Measurements from ENCODE around the gene ERC1. TPM values are rescaled to one million over a fixed set of nuclear protein-coding genes. Genes with fewer than 3 reads are reported as not detected.
A peak's percentile ranks its signal among the peaks of the same experiment; 100 is the strongest.

Gene ERC1
- total RNA-seq, 1 experiment from 2014 or later, result 55.1 TPM

DNA sequence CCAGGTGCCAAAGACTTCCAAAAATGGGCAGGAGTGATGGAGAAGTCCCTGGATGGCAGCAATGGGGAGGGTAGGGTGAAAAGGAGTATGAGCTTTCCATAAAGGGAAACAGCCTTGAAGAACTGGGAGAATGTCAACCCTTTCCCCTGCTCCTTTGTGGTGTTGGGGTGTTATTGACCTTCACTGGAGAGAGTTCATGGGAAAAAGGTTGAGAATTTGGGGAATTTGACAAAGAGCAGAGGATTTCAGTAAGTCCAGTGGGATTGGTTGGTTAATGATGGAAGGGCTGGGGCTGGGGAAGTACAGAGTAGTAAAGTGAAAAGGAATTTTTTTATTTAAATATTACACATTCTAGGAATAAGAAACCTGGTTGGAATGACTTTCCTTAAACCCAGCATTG is 116.6 kb downstream of the ERC1 start:
- Mint-ChIP-seq H3K27me3 (ENCODE audit: insufficient read depth, unreplicated experiment) (no peaks in the 10 kb centered on the region), H3K9me3 (ENCODE audit: unreplicated experiment) (no peaks in the 10 kb centered on the region), H3K4me1 (ENCODE audit: insufficient read depth, unreplicated experiment) (peaks cover 19% of the 10 kb centered on the region), H3K4me3 (ENCODE audit: unreplicated experiment) (no peak overlapping the region), H3K36me3 (ENCODE audit: insufficient read depth, unreplicated experiment) (peaks cover 42% of the 10 kb centered on the region), H3K27ac (ENCODE audit: low read depth, unreplicated experiment) (peak overlapping the region; percentile 2)
- TF ChIP-seq, protein P1, sequence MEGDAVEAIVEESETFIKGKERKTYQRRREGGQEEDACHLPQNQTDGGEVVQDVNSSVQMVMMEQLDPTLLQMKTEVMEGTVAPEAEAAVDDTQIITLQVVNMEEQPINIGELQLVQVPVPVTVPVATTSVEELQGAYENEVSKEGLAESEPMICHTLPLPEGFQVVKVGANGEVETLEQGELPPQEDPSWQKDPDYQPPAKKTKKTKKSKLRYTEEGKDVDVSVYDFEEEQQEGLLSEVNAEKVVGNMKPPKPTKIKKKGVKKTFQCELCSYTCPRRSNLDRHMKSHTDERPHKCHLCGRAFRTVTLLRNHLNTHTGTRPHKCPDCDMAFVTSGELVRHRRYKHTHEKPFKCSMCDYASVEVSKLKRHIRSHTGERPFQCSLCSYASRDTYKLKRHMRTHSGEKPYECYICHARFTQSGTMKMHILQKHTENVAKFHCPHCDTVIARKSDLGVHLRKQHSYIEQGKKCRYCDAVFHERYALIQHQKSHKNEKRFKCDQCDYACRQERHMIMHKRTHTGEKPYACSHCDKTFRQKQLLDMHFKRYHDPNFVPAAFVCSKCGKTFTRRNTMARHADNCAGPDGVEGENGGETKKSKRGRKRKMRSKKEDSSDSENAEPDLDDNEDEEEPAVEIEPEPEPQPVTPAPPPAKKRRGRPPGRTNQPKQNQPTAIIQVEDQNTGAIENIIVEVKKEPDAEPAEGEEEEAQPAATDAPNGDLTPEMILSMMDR (IDR thresholded peaks at IDR 0.05; ENCODE audit: unreplicated experiment), result no peak
- DNase-seq (ENCODE audit: unreplicated experiment), result no peak
- BruUV-seq (replicated peaks), result no TSS peak
- POLR2A ChIA-PET, result no interaction called here
- CTCF ChIA-PET, result interaction anchor here (0.9 to 3.9 kb wide), 2 partner anchors 10 to 292 kb away, joined by 3 to 14 read pairs; no protein-coding TSS in a partner anchor
- intact Hi-C loops (cut with micrococcal nuclease), result no loop called here

DNA sequence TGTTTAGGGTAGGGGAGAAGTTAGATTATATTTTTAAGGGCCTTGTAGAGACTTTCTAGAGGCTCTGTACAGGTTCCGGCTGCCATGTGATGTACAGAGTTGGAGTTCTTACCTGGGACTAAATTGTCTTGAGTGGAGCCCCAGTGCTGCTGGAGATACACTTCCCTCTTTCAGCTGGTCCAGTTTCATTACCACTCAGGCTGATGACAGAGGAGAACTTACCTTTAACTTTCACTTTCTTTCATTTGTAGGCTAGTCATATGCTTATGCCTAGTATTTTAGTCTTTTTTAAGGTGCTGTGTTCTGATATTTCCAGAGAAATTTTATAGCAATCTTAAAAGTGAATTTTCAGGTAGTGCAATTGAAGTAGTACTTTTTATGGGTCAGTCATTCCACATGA is 117.3 kb downstream of the ERC1 start:
- CTCF ChIA-PET, result interaction anchor here (0.9 to 3.9 kb wide), 3 partner anchors 9 to 475 kb away, joined by 3 to 14 read pairs (median 3); no protein-coding TSS in a partner anchor
- Mint-ChIP-seq H3K27me3 (ENCODE audit: insufficient read depth, unreplicated experiment) (no peaks in the 10 kb centered on the region), H3K4me3 (ENCODE audit: unreplicated experiment) (no peak overlapping the region), H3K36me3 (ENCODE audit: insufficient read depth, unreplicated experiment) (peaks cover 38% of the 10 kb centered on the region), H3K4me1 (ENCODE audit: insufficient read depth, unreplicated experiment) (peaks cover 16% of the 10 kb centered on the region), H3K27ac (ENCODE audit: low read depth, unreplicated experiment) (no peak overlapping the region), H3K9me3 (ENCODE audit: unreplicated experiment) (no peaks in the 10 kb centered on the region)
- TF ChIP-seq, protein P1 (IDR thresholded peaks at IDR 0.05; ENCODE audit: unreplicated experiment), result no peak
- intact Hi-C loops (cut with micrococcal nuclease), result no loop called here
- BruUV-seq (replicated peaks), result no TSS peak
- no peak for DNase-seq (ENCODE audit: unreplicated experiment)
- POLR2A ChIA-PET, result no interaction called here

DNA sequence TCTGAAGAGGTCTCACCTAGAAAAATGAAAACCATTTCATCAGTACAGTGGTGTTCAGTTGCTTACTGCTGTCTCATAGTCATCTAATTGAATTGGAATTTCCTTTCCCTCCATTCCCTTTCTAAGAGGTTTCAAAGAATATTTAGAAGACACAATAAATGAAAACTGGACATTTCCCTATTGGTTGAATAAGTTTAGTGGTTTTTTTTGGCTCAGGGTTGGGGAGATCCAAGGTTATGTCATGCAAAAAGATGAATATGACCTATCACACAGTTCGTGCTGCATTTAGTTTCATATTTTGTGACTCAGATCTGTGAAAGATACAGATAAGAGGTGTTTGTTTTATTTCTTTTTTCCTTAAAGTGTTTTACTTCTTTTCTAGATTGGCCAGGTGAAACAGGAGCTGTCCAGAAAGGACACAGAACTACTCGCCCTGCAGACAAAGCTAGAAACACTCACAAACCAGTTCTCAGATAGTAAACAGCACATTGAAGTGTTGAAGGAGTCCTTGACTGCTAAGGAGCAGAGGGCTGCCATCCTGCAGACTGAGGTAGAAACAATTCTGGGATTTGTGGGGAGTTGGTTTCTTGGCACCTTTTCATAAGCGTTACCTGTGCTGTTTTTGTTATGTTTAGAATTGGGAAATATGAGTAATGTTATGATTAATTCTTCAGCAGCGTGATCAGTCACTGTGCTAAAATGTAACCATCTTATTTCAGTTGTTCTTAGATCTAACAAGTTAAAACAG is 124.6 kb downstream of the ERC1 start:
- CTCF ChIA-PET, result interaction anchor here (0.7 to 6.0 kb wide), 6 partner anchors 18 to 544 kb away, joined by 3 to 143 read pairs (median 6); partner anchors contain the start of gene FBXL14
- Mint-ChIP-seq H3K27ac (ENCODE audit: low read depth, unreplicated experiment) (peak overlapping the region; percentile 55), H3K4me1 (ENCODE audit: insufficient read depth, unreplicated experiment) (peaks cover 12% of the 10 kb centered on the region), H3K9me3 (ENCODE audit: unreplicated experiment) (no peaks in the 10 kb centered on the region), H3K27me3 (ENCODE audit: insufficient read depth, unreplicated experiment) (no peaks in the 10 kb centered on the region), H3K36me3 (ENCODE audit: insufficient read depth, unreplicated experiment) (peaks cover 37% of the 10 kb centered on the region), H3K4me3 (ENCODE audit: unreplicated experiment) (peak overlapping the region; percentile 48)
- no TSS peak for BruUV-seq (replicated peaks)
- intact Hi-C loops (cut with micrococcal nuclease), result loop anchor here (10.0 kb wide), 1 partner anchor 541 kb away; no protein-coding TSS in a partner anchor
- POLR2A ChIA-PET, result interaction anchor here (0.6 to 3.7 kb wide), 17 partner anchors 13 to 576 kb away, joined by 3 to 39 read pairs (median 4); partner anchors contain the start of genes FBXL14 and RAD52
- TF ChIP-seq, protein P1 (IDR thresholded peaks at IDR 0.05; ENCODE audit: unreplicated experiment), result no peak
- peak; percentile 79 for DNase-seq (ENCODE audit: unreplicated experiment)

DNA sequence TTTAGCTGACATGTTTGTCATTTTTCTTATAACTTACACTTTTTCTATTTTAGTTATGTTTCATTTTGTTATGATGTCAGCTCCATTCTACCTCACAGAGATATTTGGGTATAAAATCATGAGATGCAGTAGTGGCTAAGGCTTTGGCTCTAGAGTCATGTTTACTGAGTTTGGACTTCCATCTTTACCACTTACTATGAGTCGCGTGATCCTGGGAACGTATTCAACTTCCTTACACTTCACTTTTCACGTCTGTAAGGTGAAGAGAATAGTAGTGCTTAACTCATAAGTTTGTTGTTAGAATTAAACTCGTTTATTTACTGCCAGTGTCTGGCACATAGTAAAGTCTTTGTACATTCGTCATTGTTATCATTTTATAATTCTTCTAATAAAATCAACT is 126.3 kb downstream of the ERC1 start:
- peak; percentile 13 for DNase-seq (ENCODE audit: unreplicated experiment)
- intact Hi-C loops (cut with micrococcal nuclease), result loop anchor here (10.0 kb wide), 1 partner anchor 543 kb away; no protein-coding TSS in a partner anchor
- Mint-ChIP-seq H3K4me3 (ENCODE audit: unreplicated experiment) (no peak overlapping the region), H3K9me3 (ENCODE audit: unreplicated experiment) (no peaks in the 10 kb centered on the region), H3K36me3 (ENCODE audit: insufficient read depth, unreplicated experiment) (peaks cover 24% of the 10 kb centered on the region), H3K27ac (ENCODE audit: low read depth, unreplicated experiment) (no peak overlapping the region), H3K27me3 (ENCODE audit: insufficient read depth, unreplicated experiment) (no peaks in the 10 kb centered on the region), H3K4me1 (ENCODE audit: insufficient read depth, unreplicated experiment) (peaks cover 12% of the 10 kb centered on the region)
- POLR2A ChIA-PET, result interaction anchor here (0.6 to 3.7 kb wide), 19 partner anchors 10 to 546 kb away, joined by 3 to 39 read pairs (median 5); partner anchors contain the start of genes FBXL14 and RAD52
- TF ChIP-seq, protein P1 (IDR thresholded peaks at IDR 0.05; ENCODE audit: unreplicated experiment), result no peak
- no TSS peak for BruUV-seq (replicated peaks)
- CTCF ChIA-PET, result interaction anchor here (0.6 to 6.0 kb wide), 58 partner anchors 10 to 547 kb away, joined by 3 to 143 read pairs (median 5); partner anchors contain the start of genes FBXL14 and RAD52
